SIG-M5 (cell line): Measurements from ENCODE around the gene RCOR1.

Experiments used
- DNase-seq: peaks from one replicate; lab custom pipeline; 2025; lab: John Stamatoyannopoulos, UW

The RCOR1 gene

GRCh38 chr14:102775855-102776760, 183.7 kb downstream of the RCOR1 start:
- DNase-seq = no peak

DNA sequence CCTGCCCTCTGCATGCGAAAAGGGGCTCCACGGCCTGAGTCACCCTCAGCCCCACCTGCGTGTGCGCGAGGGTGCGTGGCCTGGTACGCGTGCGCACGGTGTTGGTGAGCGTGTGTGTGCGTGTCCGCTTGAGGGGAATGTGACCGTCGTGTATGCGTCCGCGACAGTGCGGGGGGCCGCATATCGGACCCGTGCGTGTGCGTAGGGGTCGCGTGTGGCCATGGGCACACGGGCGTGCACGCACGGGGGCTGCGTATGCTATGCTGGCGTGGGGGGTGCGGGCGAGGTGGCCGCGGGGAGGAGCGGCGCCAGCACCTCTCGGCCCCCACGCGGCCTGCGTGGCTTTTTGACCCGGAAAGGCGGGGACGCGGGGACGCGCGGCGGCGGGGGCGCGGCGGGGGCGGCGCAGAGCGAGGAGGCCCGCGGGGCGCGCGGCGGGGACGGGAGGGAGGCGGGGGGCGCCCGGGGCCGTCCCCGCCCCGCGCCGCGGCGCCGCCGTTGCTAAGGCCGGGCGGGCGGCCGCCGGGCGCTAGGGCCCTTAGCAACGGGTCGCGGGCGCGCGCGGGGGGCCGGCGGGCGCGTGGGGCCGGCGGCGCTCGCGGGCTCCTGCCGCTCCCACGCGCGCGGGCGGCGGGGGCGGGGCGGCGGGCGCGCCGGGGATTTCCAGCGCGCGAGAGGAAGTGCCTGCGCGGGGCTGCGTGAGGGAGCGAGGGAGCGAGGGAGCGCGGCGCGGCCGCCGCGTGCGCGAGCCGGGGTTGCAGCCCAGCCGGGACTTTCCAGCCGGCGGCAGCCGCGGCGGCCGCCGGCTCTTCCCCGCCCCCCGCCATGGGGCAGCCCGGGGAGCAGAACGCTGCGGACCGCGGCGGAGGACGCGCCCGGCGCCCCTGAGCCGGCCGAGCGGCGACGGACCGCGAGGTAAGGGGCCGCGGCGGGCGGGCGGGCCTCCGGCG, 184.6 kb downstream of the RCOR1 start, which contains the start of gene TRAF3:
Gene TRAF3, plus strand, starts transcription at position 689 of the 950 bp plus-strand sequence. CDS start 92,753 bp downstream, outside the sequence.
- no peak for DNase-seq

DNA sequence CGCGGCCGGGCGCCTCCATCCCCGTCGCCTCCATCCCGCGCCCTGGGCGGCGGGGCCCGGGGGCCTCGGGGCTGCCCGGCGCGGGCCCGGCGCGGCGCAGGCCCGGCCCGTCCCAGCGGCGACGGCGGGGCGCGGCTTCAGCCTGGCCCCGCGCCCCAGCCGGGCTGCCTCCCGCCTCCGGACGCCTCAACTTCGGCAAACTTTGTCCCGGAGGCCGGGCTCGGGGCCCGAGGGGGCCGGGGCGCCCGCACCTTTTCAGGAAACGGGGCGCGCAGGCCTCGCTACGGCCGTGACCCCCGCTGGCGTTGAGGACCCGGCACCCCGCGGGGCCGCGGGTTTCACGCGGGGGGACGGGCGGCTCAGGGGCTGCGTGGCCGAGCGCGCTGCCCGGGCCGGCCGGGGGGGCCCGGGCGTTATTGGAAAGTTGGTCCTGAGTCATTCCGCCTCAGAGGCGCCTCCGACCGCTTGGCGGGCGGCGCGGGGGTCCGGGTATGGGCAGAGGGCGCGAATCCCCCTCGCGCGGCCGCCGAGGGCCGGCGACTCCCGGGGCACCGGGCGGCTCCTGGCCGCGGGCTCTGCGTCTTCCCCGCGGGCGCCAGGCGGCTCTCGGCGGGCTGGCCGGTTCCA, 185.4 kb downstream of the RCOR1 start:
- DNase-seq = no peak

- DNase-seq = no peak
Observed at GRCh38 chr14:102778338-102779083, 186.1 kb downstream of the RCOR1 start.

- DNase-seq = no peak
Observed at GRCh38 chr14:102779084-102779462, 186.6 kb downstream of the RCOR1 start.

DNA sequence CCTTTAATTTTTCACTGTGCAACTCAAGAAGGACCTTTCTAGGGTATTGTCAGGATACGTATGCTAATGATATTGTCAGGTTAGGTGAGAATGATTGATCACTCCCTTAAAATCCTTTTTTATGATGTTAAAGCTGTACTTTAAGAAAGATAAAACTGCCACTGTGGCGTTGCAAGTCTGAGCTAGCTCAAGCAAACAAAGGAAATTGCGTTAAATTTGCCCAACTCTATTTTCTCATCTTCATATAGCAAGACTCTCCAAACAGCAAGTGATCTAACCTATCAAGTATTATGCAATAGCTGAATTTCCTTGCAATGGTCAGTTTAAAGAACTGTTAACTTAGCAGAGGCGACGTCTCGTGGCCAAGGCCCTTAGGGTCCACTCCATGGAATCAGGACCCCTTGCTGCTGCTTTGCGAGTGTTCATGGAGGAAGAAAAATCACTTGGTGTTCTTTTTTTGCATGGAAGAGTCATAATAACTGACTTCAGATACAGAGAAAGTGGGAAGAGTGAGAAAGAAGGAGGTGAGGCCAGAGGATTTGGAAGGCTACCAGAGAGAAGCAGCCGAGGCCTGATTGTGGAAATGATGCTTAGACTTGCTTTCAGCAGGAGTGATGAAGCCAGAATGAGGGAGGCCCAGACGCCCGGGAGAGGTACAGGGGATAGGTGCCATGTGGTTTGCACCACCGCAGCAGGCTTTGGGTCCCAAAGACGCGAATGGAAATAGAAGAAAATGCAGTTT, 187.3 kb downstream of the RCOR1 start:
- DNase-seq = no peak
